ENCODE data around the gene CRIP2. TPM values are rescaled to one million over a fixed set of nuclear protein-coding genes. Genes with fewer than 3 reads are reported as not detected.

The CRIP2 gene
- total and polyA plus RNA-seq, 4 donors, result 4.3 to 40.0 (median 20.7) TPM

DNA sequence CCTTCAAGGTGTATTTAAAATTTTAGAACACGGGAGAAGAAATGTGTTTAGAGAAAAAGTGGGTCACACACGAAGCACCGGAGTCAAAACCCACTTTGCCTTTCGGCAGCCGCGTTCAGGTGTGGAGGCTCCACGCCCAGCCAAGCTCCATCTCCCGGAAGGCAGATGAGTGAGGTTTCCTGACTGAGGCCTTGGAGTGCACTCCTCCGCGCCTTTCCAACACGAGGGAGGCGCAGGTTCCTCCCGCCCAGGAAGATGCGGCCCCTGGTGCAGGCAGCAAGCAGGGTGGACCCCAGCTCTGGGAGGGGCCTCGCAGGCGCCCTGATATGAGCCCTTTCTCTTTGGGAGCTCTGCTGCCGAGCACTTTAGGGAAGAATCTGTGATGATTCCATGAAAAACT is 32.5 kb upstream of the CRIP2 start:
- Histone ChIP-seq H3K4me1 (ENCODE audit: control insufficient read depth in 4 of 4, insufficient read depth in 4 of 4, low read length in 3 of 4) (no peaks in the 10 kb centered on the region), H3K4me3 (ENCODE audit: low read depth in 1 of 3, low read length in 3 of 3) (no peak overlapping the region), H3K9ac (ENCODE audit: low read depth in 1 of 2, low read length in 2 of 2) (no peak overlapping the region), H3K27me3 (ENCODE audit: control insufficient read depth in 4 of 4, insufficient read depth in 4 of 4, low read length in 3 of 4) (no peaks in the 10 kb centered on the region), H3K36me3 (ENCODE audit: control insufficient read depth in 4 of 4, insufficient read depth in 3 of 4, low read depth in 1 of 4, low read length in 3 of 4) (peaks cover 0 to 4% (median 2%) of the 10 kb centered on the region in 4 donors), H3K27ac (ENCODE audit: low read depth in 1 of 2, low read length in 2 of 2) (no peak overlapping the region), H3K9me3 (ENCODE audit: control insufficient read depth in 4 of 4, low read length in 3 of 4) (no peaks in the 10 kb centered on the region)
- no peak for DNase-seq (ENCODE audit: low spot score)
- 83% methylated on average over 17 of the region's 17 CpGs for WGBS
- TF ChIP-seq, protein P1, sequence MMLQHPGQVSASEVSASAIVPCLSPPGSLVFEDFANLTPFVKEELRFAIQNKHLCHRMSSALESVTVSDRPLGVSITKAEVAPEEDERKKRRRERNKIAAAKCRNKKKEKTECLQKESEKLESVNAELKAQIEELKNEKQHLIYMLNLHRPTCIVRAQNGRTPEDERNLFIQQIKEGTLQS (IDR thresholded peaks at IDR 0.05), result no peak
- TF ChIP-seq GABPA (IDR thresholded peaks at IDR 0.05 in 1 of 2, conservative IDR thresholded peaks at IDR 0.05 in 1 of 2), result no peak
- no peak for TF ChIP-seq YY1 (IDR thresholded peaks at IDR 0.05)
- TF ChIP-seq HNF4A (conservative IDR thresholded peaks at IDR 0.05), result no peak
- no peak for TF ChIP-seq TAF1 (conservative IDR thresholded peaks at IDR 0.05)
- no peak for TF ChIP-seq FOXA2 (IDR thresholded peaks at IDR 0.05)
- TF ChIP-seq ZBTB33 (IDR thresholded peaks at IDR 0.05), result no peak
- no peak for TF ChIP-seq REST (IDR thresholded peaks at IDR 0.05)

- no peaks in the 10 kb centered on the region for H3K27me3 ChIP-seq (ENCODE audit: control insufficient read depth in 4 of 4, insufficient read depth in 4 of 4, low read length in 3 of 4)
- H3K4me1 ChIP-seq (ENCODE audit: control insufficient read depth in 4 of 4, insufficient read depth in 4 of 4, low read length in 3 of 4), result no peaks in the 10 kb centered on the region
- WGBS, result 87% methylated on average over 12 of the region's 12 CpGs
- TF ChIP-seq, protein P2, sequence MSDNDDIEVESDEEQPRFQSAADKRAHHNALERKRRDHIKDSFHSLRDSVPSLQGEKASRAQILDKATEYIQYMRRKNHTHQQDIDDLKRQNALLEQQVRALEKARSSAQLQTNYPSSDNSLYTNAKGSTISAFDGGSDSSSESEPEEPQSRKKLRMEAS (IDR thresholded peaks at IDR 0.05), result no peak
- TF ChIP-seq RAD21 (IDR thresholded peaks at IDR 0.05) (no peak), FOXA1 (IDR thresholded peaks at IDR 0.05) (no peak), YY1 (IDR thresholded peaks at IDR 0.05) (no peak), FOXA2 (IDR thresholded peaks at IDR 0.05) (no peak), JUND (IDR thresholded peaks at IDR 0.05) (no peak), ZBTB33 (IDR thresholded peaks at IDR 0.05) (no peak), CTCF (IDR thresholded peaks at IDR 0.05; ENCODE audit: low read depth, low read length, missing input control) (no peak), NR2F2 (IDR thresholded peaks at IDR 0.05) (no peak), RXRA (IDR thresholded peaks at IDR 0.05) (no peak), HNF4G (IDR thresholded peaks at IDR 0.05) (no peak), SP1 (IDR thresholded peaks at IDR 0.05) (no peak)
- TF ChIP-seq, protein P1 (IDR thresholded peaks at IDR 0.05), result no peak
- peaks cover 0 to 4% (median 2%) of the 10 kb centered on the region in 4 donors for H3K36me3 ChIP-seq (ENCODE audit: control insufficient read depth in 4 of 4, insufficient read depth in 3 of 4, low read depth in 1 of 4, low read length in 3 of 4)
- no peak for DNase-seq (ENCODE audit: low spot score)
- H3K27ac ChIP-seq (ENCODE audit: low read depth in 1 of 2, low read length in 2 of 2), result no peak overlapping the region
- H3K9ac ChIP-seq (ENCODE audit: low read depth in 1 of 2, low read length in 2 of 2), result no peak overlapping the region
- H3K4me3 ChIP-seq (ENCODE audit: low read depth in 1 of 3, low read length in 3 of 3), result no peak overlapping the region
- H3K9me3 ChIP-seq (ENCODE audit: control insufficient read depth in 4 of 4, low read length in 3 of 4), result no peaks in the 10 kb centered on the region
These were observed 31.8 kb upstream of the CRIP2 start for GRCh38 chr14:105442834-105443233.

Measured in liver (tissue), 9 donors.